ENCODE measurements around the gene TCF7L1. TPM values are rescaled to one million over a fixed set of nuclear protein-coding genes. Genes with fewer than 3 reads are reported as not detected.

TCF7L1 gene
- total and polyA plus RNA-seq, 2 of the 13 experiments (the other 11 are each of a cell fraction or from before 2014, with no cell fraction given), result 0.04 to 0.15 TPM

DNA sequence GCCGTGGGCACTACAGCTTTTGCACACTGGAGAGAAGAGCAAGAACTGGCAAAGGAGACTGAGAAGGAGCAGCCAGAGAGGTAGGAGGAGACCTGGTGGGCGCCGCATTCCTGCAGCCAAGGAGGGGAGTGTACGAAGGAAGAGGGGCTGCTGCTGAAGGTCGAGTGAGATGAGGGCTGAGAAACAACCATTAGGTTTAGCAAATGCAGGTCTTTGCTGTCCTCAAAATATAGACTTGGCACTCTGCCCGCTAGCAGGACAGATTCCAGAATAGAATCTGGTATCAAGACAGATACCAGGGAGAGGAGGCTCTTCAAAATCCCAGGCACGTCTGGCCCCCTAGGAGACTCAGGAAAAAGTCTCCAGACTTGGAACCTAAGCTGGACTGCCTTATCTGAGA lies 111.6 kb downstream of the TCF7L1 start:
- TF ChIP-seq ZNF761 (CRISPR knock-in tag; conservative IDR thresholded peaks at IDR 0.05) (no peak), ZFP36 (IDR thresholded peaks at IDR 0.05; ENCODE audit: borderline replicate concordance, low read depth, low read length, partially characterized antibody) (no peak), NFRKB (IDR thresholded peaks at IDR 0.05) (no peak), ZNF737 (CRISPR knock-in tag; IDR thresholded peaks at IDR 0.05; ENCODE audit: borderline replicate concordance) (no peak), ZNF292 (CRISPR knock-in tag; IDR thresholded peaks at IDR 0.05; ENCODE audit: borderline replicate concordance, low read depth) (no peak), HMG20A (CRISPR knock-in tag; IDR thresholded peaks at IDR 0.05; ENCODE audit: borderline replicate concordance) (no peak), ZNF569 (CRISPR knock-in tag; IDR thresholded peaks at IDR 0.05; ENCODE audit: borderline replicate concordance) (no peak), ZNF138 (CRISPR knock-in tag; IDR thresholded peaks at IDR 0.05; ENCODE audit: low read depth) (no peak), ZNF639 (CRISPR knock-in tag; conservative IDR thresholded peaks at IDR 0.05) (no peak), SALL1 (CRISPR knock-in tag; IDR thresholded peaks at IDR 0.05) (no peak), ZNF33B (CRISPR knock-in tag; IDR thresholded peaks at IDR 0.05) (no peak), ZNF768 (CRISPR knock-in tag; IDR thresholded peaks at IDR 0.05) (no peak), MXD3 (CRISPR knock-in tag; IDR thresholded peaks at IDR 0.05) (no peak), JUNB (CRISPR knock-in tag; IDR thresholded peaks at IDR 0.05; ENCODE audit: borderline replicate concordance) (no peak), SKI (IDR thresholded peaks at IDR 0.05; ENCODE audit: partially characterized antibody) (no peak), ZFP36L2 (CRISPR knock-in tag; IDR thresholded peaks at IDR 0.05) (no peak), POLR2A (IDR thresholded peaks at IDR 0.05; ENCODE audit: insufficient read depth in 1 of 2, low read depth in 2 of 2, low read length in 2 of 2) (no peak), ETV5 (CRISPR knock-in tag; IDR thresholded peaks at IDR 0.05; ENCODE audit: borderline replicate concordance) (no peak)
- TF ChIP-seq, protein P1, sequence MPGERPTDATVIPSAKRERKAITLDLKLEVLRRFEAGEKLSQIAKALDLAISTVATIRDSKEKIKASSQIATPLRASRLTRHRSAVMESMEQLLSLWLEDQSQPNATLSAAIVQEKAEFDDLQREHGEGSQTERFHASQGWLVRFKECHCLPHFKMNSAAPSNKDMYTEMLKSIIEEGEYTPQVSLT (CRISPR knock-in tag; IDR thresholded peaks at IDR 0.05; ENCODE audit: borderline replicate concordance, low read depth), result no peak
- peaks cover 4 to 53% of the 10 kb centered on the region in 2 experiments; a peak in 4 of 5 replicates for H3K27me3 ChIP-seq (ENCODE audit: control insufficient read depth in 1 of 2, insufficient read depth in 2 of 2, low read length in 2 of 2)
- CTCF ChIA-PET (ENCODE audit: low intra/inter-chr PET ratio, low total read pairs), result no interaction called here
- FAIRE-seq (no peak), ATAC-seq (no peak), DNase-seq (ENCODE audit: low spot score) (no peak)
- H2AFZ ChIP-seq (ENCODE audit: low read length), result no peak overlapping the region
- H3K4me1 ChIP-seq (ENCODE audit: insufficient read depth, low read length), result no peaks in the 10 kb centered on the region
- H3K79me2 ChIP-seq (ENCODE audit: insufficient read depth, low read length), result no peaks in the 10 kb centered on the region
- H3K9ac ChIP-seq (ENCODE audit: insufficient read depth, low read depth, low read length), result no peak overlapping the region
- no peak overlapping the region for H3K27ac ChIP-seq (ENCODE audit: extremely low read length, insufficient read depth, low read length)
- no peaks in the 10 kb centered on the region for H3K36me3 ChIP-seq (replicated peaks in 1 of 2; ENCODE audit: control insufficient read depth in 1 of 2, insufficient read depth in 2 of 2, low read length in 2 of 2)
- no peaks in the 10 kb centered on the region for H4K20me1 ChIP-seq (ENCODE audit: insufficient read depth, low read length)
- in situ Hi-C loops (cut with HindIII; ENCODE audit: extremely low pct_ligation_motif_present, low pct_unique_long_range_greater_than_20kb) (loop anchor here (10.0 kb wide), 1 partner anchor 180 kb away; no protein-coding TSS in a partner anchor), intact Hi-C loops (cut with micrococcal nuclease; ENCODE audit: unreplicated experiment) (no loop called here)
- no peak overlapping the region for H3K4me3 ChIP-seq (replicated peaks in 1 of 3; ENCODE audit: insufficient read depth in 1 of 3, low read depth in 2 of 3, low read length in 3 of 3)
- 38% methylated on average over 7 of the region's 7 CpGs for WGBS (ENCODE audit: low lambda C conversion rate)
- BruUV-seq (replicated peaks), result no TSS peak
- no peaks in the 10 kb centered on the region for H3K9me3 ChIP-seq (ENCODE audit: low read length)
- POLR2A ChIA-PET, result no interaction called here
- no peak overlapping the region for H3K4me2 ChIP-seq (ENCODE audit: low read depth, low read length)

All from HepG2 (cell line).